Left ventricle myocardium inferior (tissue), 1 donor: ENCODE results near the gene SPIB. TPM values are rescaled to one million over a fixed set of nuclear protein-coding genes. Genes with fewer than 3 reads are reported as not detected.

ENCODE experiments used
- DNase-seq: peaks from one replicate; pipeline ENCODE4 v3.0.0-alpha.2; 2020
- H3K27ac ChIP-seq: fragments of 200-600 bp; replicated peaks from 2 replicates; pipeline ENCODE4 v1.8.0; 2021
- H3K27me3 ChIP-seq: fragments of 200-600 bp; 2 replicates; pipeline ENCODE4 v1.8.0; 2021; ENCODE audit warnings: low read depth
- H3K36me3 ChIP-seq: fragments of 200-600 bp; 2 replicates; pipeline ENCODE4 v1.8.0; 2021
- H3K4me1 ChIP-seq: fragments of 200-600 bp; 2 replicates; pipeline ENCODE4 v1.8.0; 2021
- H3K4me3 ChIP-seq: fragments of 200-600 bp; 2 replicates; pipeline ENCODE4 v1.8.0; 2021; ENCODE audit warnings: mild to moderate bottlenecking, moderate library complexity
- H3K9me3 ChIP-seq: fragments of 200-600 bp; replicated peaks from 2 replicates; pipeline ENCODE4 v1.8.0; 2021
- intact Hi-C: fragments of 100-400 bp; cut with micrococcal nuclease; formaldehyde crosslinking; loops from one replicate; pipeline ENCODE4 v1.11.0; 2022
- total RNA-seq: library from RNA; stranded (reverse); fragmentation: NEBNext Ultra II Directional; extraction: Animal tissue kit (Norgen Biotek cat#: 25700); gene quantifications from one replicate; pipeline ENCODE4 v1.2.1, GENCODE V29; 2021
- TF ChIP-seq, protein P1 (sequence below): fragments of 200-600 bp; IDR thresholded peaks from 2 replicates; pipeline ENCODE4 v1.8.0; 2021; ENCODE audit warnings: antibody characterized with exemption, mild to moderate bottlenecking, borderline replicate concordance
- donor health status: DM: no; HTN: yes; CAD: no; lungs with severe emphysema.

SPIB gene
- total RNA-seq, 1 donor from 2014 or later: not detected

DNA sequence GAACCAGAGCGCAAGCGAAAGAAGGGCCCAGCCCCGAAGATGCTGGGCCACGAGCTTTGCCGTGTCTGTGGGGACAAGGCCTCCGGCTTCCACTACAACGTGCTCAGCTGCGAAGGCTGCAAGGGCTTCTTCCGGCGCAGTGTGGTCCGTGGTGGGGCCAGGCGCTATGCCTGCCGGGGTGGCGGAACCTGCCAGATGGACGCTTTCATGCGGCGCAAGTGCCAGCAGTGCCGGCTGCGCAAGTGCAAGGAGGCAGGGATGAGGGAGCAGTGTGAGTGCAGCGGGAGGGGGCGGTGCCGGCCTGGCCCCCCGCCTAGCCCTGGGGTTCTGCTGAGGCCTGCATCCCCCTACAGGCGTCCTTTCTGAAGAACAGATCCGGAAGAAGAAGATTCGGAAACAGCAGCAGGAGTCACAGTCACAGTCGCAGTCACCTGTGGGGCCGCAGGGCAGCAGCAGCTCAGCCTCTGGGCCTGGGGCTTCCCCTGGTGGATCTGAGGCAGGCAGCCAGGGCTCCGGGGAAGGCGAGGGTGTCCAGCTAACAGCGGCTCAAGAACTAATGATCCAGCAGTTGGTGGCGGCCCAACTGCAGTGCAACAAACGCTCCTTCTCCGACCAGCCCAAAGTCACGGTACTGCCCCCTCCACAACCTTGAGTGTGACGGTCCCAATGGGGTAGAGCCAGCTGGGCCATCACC lies 40.4 kb upstream of the SPIB start:
- Histone ChIP-seq H3K4me1 (peaks cover 64% of the 10 kb centered on the region), H3K27ac (no peak overlapping the region), H3K36me3 (peaks cover 53% of the 10 kb centered on the region), H3K9me3 (no peaks in the 10 kb centered on the region), H3K27me3 (no peaks in the 10 kb centered on the region), H3K4me3 (no peak overlapping the region)
- DNase-seq: no peak
- intact Hi-C loops: no loop called here
- TF ChIP-seq, protein P1, sequence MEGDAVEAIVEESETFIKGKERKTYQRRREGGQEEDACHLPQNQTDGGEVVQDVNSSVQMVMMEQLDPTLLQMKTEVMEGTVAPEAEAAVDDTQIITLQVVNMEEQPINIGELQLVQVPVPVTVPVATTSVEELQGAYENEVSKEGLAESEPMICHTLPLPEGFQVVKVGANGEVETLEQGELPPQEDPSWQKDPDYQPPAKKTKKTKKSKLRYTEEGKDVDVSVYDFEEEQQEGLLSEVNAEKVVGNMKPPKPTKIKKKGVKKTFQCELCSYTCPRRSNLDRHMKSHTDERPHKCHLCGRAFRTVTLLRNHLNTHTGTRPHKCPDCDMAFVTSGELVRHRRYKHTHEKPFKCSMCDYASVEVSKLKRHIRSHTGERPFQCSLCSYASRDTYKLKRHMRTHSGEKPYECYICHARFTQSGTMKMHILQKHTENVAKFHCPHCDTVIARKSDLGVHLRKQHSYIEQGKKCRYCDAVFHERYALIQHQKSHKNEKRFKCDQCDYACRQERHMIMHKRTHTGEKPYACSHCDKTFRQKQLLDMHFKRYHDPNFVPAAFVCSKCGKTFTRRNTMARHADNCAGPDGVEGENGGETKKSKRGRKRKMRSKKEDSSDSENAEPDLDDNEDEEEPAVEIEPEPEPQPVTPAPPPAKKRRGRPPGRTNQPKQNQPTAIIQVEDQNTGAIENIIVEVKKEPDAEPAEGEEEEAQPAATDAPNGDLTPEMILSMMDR: no peak

DNA sequence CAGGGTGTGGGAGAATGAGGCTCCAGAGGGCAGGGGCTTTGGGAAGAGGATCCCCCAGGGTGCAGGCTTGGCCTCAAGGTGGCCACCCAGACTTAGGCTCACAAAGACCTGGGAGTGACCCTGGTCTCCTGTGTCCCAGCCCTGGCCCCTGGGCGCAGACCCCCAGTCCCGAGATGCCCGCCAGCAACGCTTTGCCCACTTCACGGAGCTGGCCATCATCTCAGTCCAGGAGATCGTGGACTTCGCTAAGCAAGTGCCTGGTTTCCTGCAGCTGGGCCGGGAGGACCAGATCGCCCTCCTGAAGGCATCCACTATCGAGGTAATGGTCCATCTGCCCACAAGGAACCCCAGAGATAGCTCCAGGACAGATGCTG lies 39.9 kb upstream of the SPIB start:
- peaks cover 53% of the 10 kb centered on the region for H3K36me3 ChIP-seq
- H3K4me1 ChIP-seq: peaks cover 63% of the 10 kb centered on the region
- H3K4me3 ChIP-seq: no peak overlapping the region
- DNase-seq: no peak
- no peaks in the 10 kb centered on the region for H3K9me3 ChIP-seq
- H3K27ac ChIP-seq: no peak overlapping the region
- intact Hi-C loops: no loop called here
- TF ChIP-seq, protein P1: no peak
- no peaks in the 10 kb centered on the region for H3K27me3 ChIP-seq

DNA sequence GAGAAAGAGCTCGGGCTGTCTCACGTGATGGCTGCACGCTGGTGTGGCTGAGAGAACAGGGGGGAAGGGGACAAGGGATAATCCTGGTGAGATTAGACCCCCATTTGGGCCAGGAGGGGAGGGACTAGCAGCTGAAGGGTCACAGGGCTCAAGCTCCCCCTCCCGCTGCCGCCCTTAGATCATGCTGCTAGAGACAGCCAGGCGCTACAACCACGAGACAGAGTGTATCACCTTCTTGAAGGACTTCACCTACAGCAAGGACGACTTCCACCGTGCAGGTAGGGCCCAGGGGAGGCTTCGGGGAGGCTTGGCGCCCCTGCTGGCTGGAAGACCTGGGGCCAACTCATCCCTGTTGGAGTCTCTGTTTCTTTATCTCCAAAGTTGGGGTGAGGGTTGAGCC lies 39.1 kb upstream of the SPIB start:
- Histone ChIP-seq H3K27ac (no peak overlapping the region), H3K9me3 (no peaks in the 10 kb centered on the region), H3K4me3 (no peak overlapping the region), H3K27me3 (no peaks in the 10 kb centered on the region), H3K36me3 (peaks cover 53% of the 10 kb centered on the region), H3K4me1 (peaks cover 63% of the 10 kb centered on the region)
- DNase-seq: no peak
- TF ChIP-seq, protein P1: no peak
- intact Hi-C loops: no loop called here

DNA sequence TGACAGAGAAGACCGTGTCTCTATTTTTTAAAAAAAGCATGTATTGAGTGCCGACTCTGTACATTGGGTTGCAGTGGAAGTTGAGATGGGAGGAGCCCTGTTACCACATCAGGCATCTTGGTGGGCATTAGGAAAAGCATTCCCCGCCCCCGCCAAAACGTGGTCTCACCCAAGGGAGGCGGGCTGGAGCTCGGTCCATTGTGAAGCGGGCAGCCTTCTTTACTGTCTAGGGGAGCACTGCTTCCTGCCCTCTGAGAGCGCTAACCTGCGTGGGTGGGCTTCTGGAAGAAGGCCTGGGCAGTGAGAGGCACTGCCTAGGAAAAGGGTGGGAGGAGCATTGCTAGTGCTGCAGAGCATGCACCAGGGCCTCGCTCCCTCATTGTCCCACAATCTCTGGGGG lies 38.6 kb upstream of the SPIB start:
- Histone ChIP-seq H3K27ac (peak overlapping the region; percentile 38), H3K4me3 (no peak overlapping the region), H3K4me1 (peaks cover 63% of the 10 kb centered on the region), H3K36me3 (peaks cover 53% of the 10 kb centered on the region), H3K9me3 (no peaks in the 10 kb centered on the region), H3K27me3 (no peaks in the 10 kb centered on the region)
- intact Hi-C loops: no loop called here
- TF ChIP-seq, protein P1: no peak
- no peak for DNase-seq

DNA sequence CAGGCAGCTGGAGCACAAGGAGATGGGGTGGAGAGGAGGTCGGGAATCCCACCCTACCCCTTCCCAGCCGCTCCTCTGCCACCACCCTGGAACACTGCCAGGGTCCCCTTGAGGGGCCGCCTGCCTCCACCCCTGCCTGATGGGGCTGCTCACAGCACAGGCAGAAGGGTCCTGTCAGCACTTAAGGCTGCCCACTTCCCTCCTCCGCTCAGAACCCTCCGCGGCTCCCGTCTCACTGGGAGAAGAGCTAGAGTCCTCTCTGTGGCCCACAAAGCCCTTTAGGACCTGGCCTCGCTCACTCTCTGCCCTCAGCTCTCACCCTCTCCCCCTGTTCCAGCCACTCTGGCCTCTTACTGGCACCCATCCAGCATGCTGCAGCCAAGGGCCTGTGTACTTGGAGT lies 38.0 kb upstream of the SPIB start:
- H3K4me3 ChIP-seq: no peak overlapping the region
- intact Hi-C loops: no loop called here
- H3K36me3 ChIP-seq: peaks cover 53% of the 10 kb centered on the region
- TF ChIP-seq, protein P1: no peak
- H3K27ac ChIP-seq: peak overlapping the region; percentile 38
- peaks cover 66% of the 10 kb centered on the region for H3K4me1 ChIP-seq
- no peaks in the 10 kb centered on the region for H3K9me3 ChIP-seq
- H3K27me3 ChIP-seq: no peaks in the 10 kb centered on the region
- DNase-seq: no peak
